ENCODE results near the gene TNFAIP3.

GRCh38 chr6:137878029-137878428 is 11.0 kb downstream of the TNFAIP3 start:
- TF ChIP-seq CTCF (IDR thresholded peaks at IDR 0.05) (no peak), POLR2A (IDR thresholded peaks at IDR 0.05) (no peak)

Measured in uterus (tissue), 2 donors.